DMS 273 treated with DMSO at 0.1 percent for 48 hours (cell line): ENCODE results near the gene SMAD6.

ENCODE experiments used
- DNase-seq: peaks from one replicate; lab custom pipeline; 2025; lab: John Stamatoyannopoulos, UW

SMAD6 gene

DNA sequence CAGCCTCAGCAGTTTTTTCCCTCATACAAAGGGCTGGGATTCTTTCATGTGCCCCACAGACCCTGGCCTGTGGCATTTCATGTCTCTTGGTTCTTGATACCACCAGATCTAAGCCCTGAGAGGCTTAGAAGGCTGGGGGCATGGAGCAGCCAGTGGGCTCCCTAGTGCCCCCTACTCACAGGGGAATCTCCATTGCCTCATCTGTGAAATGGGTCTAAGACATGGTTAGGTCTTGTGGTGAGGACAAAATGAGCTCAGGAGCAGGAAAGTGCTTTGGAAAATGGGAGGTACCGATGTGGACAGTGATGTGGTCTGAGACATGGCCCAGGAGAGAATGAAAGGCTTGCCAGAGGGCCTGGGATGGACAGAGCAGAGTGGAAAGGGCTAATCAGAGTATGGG, 94.3 kb downstream of the SMAD6 start:
- no peak for DNase-seq

- DNase-seq: no peak
Observed at GRCh38 chr15:66797921-66798320, 95.9 kb downstream of the SMAD6 start.

GRCh38 chr15:66798426-66799061, 96.5 kb downstream of the SMAD6 start:
- no peak for DNase-seq

DNA sequence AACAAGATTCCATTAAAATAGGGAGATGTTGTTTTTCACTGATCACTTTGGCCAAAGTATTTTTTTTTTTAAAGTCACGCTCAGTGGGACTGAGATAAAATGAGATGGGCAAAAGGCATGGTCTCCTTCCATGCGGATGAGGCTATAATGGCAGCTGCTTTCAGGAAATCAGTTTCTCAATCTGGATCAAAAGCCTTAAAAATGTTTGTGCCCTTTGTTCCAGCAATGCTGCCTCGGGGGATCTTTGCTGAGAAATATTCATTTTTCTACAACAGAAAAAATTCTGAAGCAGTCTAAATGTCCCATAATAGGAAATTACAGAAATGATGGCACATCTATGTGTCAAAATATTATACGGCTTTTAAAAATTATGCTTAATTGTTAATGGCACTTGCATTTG, 97.2 kb downstream of the SMAD6 start:
- no peak for DNase-seq

DNA sequence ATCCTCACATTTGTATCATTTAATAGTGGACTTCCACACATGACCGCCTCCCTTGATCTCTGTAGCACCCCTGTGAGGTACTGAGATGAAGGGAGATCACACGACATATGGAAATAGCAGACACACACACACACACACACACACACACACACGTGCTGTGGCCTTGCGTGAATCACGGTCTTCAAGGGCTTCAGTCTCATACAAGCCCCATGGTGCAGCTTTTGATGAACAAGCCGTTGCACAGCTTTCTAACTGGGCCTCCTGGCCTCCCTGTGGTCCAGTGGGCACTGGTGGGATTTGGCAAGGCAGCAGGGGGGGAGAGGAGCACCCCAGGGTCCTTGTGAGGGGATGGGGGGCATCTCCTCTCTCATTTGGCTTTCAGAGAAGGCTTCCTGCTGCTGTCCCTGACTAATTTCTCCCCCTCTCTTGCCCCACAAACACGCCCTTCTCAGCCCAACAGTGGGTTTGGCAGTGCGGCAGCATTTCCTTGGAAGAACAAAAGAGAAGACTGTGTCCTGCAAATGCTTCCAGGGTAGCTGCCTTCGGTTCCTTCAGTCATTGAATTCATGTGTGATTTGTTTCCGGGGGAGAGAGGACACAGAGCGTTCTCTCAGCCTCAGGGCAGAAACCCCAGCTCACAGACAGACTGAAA, 98.7 kb downstream of the SMAD6 start:
- DNase-seq: no peak

DNA sequence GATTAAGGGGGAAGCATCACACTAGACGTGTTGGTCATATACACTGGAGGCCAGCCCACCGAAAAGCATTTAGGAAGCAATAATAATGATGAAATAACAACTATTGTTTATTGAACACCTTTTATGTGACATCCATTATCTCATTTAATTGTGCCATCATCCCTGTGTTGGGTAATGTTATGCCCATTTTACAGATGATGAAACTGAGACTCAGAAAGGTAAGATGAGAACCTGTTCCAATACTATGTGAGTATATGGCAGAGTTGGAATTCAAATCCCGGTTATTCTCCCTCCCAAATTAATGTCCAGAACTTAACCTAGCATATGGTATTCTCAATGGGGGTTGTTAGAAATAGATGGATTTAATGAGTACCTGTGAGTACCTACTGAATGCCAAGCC, 99.2 kb downstream of the SMAD6 start:
- DNase-seq: no peak

GRCh38 chr15:66802025-66803001, 100.3 kb downstream of the SMAD6 start:
- no peak for DNase-seq

DNA sequence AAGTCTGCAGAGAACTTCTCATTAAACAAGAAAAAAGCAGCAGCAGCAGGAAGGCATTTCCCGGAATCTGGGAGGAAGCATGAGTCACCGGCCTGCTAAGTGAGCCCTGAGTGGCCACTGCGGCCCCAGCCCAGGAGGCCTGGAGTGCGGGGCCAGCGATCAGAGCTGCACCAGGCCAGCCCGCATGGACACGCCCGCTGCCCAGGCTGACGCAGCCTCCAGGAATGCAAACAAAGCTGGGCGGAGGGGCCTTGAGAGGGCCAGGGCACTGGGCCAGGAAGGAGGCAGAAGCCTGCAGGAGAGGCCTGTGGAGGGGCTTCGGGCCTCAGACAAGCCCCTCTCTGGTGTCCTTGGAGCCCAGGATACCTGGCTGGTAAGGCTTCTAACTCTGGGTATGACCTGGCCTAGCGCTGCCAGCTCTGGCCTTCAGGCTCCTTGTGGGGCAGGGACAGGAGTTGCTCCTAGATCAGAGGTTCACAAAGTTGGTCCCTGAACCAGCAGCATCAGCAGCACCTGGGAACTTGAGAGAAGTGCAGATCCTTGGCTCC, 101.2 kb downstream of the SMAD6 start:
- DNase-seq: no peak

- DNase-seq: no peak
Observed at GRCh38 chr15:66803749-66804148, 101.7 kb downstream of the SMAD6 start.

DNA sequence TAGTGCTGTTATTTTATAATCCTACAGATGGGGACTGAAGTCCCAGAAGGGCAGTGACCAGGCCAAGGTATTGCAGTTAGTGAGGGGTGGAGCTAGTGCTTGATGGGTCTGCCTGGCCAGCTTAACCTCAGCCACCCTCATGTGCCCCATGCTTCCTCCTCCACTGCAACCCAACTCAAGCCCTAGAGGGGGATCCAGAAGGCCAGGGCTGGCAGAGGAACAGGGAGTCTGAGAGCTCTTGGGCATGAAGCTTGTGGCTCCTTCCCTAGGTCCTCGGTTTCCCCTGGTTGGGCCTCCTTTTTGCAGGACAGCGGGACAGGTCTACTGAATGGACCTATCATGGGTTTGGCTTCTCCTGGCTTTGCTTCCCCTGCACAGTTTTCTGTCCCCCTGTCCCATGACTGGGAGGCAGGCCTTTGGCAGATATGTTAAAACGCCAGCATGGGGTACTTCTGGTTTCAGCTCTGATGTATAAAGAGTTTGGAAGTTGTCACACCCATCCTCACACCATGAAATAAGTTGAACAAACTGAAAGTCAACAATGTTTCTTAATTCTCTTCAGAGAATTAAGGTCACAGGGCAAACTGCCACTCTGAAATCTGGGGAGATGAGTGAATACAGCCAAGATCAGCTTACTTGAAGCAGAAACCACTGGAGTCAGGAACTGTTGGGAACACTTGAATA, 103.3 kb downstream of the SMAD6 start:
- DNase-seq: no peak

DNA sequence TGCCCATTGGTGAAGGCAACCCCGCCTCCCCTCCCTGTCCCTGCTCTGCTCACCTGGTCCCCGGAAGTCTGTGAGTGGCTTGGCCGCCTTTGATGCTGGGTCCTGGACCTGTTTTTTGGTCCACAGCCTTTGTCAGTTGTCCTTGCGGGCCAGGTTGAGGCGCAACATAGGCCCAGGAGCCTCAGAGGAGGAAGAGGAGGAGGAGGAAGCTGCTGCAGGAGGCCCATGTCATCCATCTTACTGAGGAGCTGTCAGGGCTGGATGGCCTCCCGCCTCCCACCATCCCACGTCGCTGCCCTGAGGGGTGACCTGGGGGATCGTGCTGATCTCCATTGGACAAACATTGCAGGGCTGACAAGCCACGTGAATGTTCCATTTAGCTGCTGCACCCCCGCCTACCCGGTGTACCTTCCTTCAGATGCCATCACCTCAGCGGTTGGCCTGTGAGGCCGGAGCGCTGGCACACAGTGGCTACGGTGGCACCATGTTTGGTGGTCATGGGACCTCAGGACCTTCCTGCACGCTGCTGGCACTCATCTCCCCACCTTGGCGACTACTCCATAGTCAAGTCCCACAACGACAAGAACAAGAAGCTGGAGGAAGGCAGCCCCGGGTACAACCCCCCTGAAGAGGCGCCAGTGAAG, 106.3 kb downstream of the SMAD6 start:
- DNase-seq: no peak

DNA sequence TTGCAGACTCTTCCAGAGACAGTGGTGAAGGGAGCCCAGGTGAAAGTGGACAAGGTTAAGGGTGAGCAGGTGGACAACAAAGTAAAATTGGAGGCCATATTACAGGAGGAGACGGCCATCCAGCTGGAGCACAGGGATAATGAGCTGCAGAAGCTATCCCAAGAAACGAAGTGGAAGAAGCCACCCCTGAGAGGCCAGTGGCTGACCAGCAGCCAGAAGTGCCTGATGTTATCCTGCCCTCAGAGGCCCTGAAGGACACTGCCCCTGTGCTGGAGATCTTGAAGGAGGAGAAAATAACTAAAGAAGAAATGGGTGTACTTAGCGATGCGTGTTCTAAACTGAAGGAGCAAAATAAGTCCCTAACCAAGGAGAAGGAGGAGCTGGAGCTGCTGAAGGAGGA, 107.6 kb downstream of the SMAD6 start:
- no peak for DNase-seq

- DNase-seq: no peak
Observed at GRCh38 chr15:66815318-66815717, 113.3 kb downstream of the SMAD6 start.

- DNase-seq: no peak
Observed at GRCh38 chr15:66816201-66816600, 114.2 kb downstream of the SMAD6 start.

DNA sequence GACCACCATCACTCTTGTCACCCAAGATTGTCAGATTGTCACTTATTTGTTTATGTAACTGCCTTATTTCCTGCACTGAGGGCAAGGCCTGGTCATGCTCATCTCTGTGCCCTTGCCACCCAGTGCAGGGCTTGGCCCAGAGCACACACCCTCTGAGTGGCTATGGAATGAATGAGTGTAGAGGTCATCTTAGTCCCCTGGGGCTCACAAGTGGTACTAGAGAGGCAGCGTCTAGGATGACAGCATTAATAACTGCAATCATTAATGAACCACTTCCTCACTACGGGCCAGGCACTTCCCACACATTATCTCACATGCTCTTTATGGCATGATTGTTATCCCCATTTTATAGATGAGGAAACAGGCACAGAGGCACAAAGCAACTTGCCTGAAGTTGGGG, 117.0 kb downstream of the SMAD6 start:
- no peak for DNase-seq

DNA sequence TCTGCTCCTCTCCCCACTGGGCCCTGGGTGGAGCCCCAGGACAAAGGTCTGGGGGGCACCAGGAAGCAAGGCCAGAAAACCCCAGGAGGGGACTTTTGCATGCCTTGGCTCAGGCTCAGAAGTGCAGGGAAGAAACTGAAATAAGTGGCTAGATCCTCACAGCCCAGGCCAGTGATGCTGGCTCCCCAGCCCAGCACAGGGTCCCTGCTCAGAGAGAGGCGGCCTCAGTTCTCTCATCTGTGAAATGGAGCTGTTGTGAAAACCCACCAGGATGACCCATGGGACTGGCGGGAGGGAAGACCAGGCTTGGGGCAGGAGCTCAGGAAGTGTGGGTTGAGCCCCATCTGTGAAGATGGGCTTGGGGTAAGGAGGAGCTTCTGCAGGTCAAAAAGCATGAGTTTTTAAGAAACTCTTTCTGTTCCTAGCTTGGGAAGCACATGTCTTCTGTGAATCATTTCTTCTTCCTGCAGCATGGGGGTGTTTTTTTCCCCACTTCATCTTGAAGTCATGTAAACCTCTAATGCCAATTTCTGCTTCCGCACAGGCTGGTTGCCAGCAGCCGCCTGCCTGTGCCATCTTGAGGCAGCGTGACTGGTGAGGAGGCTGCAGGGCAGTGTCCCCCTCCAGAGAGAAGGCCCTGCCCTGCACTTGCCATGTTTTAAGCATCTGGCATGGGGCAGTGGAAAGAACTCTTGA, 118.6 kb downstream of the SMAD6 start:
- DNase-seq: no peak

DNA sequence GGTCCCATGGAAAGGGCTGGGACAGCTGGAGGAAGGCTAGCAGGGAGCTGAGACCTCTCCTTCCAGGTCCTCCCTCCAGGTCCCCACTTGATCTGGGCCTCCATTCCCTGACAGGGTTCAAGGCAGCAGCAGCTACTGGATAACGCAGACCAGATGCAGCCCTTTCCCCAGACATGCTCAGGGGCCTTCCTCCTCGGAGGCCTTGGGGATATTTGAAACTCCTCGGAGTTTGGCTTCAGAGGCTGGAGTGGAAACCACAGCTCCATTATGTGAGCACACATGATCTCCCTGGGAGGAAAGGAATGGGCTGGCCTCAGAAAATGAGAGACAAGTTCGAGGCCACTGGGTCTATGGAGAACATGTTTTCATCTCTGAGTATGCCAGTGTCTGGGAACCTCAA, 119.3 kb downstream of the SMAD6 start:
- no peak for DNase-seq

DNA sequence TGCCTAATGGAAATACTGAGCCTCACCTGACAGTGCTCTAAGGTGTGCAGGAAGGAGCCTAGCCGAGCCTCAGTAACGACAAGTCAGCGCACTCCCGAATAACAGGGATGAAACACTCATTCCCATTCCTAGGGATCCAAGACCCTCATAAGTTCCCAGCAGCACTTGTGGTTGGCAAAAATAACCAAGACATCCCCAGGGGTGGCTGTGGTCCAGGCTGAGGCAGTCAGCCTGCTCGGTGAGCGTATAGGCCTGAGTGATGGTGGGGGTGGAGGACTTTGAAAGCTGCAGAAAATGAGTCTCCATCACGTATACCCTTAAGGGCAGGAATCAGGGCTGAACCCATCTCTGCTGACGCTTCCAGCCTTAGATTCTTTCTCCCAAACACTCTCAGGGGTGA, 120.1 kb downstream of the SMAD6 start:
- DNase-seq: no peak

DNA sequence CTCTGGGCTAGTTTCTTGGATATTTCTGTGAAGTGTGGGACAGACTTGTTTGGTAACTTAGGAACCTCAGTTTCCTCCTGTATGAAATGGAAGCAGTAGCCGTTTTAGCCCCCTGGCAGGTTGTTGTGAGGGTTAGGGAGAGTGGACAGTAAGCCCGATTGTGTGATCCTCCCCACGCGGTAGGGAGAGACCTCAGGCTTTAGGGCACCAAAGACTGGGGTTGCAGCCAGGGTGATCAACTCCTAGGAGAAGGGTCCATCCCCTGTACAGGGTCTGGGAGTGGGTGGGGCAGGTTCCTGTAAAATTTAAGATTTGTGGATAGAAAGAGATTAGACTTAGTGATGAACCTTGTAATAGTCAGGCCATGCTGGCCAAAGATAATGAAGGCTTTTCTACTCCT, 120.5 kb downstream of the SMAD6 start:
- no peak for DNase-seq

DNA sequence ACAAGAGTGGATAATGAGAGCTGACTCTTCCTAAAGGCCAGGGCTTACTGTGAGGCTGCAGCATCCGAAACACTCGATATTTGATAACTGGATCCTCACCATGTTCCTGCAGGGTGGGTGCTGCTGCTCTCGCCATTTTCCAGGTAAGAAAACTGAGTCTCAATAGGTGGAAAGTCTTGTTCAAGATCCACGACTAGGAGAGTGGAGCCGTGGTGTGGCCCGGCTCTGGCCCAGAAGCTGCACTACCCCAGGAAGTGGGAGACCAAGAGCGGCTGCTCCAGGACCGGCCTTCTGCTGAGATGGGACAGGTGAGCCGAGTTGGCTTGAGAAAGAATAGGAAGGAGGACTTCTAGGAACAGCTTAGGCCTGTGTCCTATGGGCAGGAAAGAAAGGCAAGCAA, 121.6 kb downstream of the SMAD6 start:
- DNase-seq: no peak

DNA sequence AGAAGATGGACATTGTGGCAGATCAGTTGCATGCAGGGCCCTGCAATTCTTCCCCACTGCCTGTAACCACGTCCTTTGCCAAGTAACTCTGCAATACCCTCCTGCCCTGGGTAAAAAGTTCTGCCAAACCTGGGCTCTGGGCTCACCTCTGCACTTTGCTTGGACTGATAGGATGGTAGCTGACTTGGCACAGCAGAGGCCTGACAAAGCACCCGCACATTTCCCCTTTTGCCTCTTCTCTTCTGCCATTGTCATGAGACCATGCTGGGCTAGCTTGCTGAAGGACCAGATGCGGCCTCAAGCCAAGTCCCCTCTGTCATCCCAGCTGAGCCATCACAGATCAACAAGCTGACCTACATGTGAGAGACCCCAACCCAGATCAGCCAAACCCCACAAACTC, 122.4 kb downstream of the SMAD6 start:
- no peak for DNase-seq
